ENCODE results near the gene TRMT13. TPM values are rescaled to one million over a fixed set of nuclear protein-coding genes. Genes with fewer than 3 reads are reported as not detected.
"Not testable (repeated sequence)": the region's sequence is repeated elsewhere in the genome, so short reads cannot be mapped to it uniquely, and the experiment has no call there.

TRMT13 gene
- total RNA-seq, 1 donor from 2014 or later: 23.1 TPM

- intact Hi-C loops (cut with micrococcal nuclease): no loop called here
These were observed 29.9 kb downstream of the TRMT13 start for GRCh38 chr1:100162881-100163280.

- intact Hi-C loops (cut with micrococcal nuclease): no loop called here
These were observed 31.3 kb downstream of the TRMT13 start for GRCh38 chr1:100164216-100164615.

- intact Hi-C loops (cut with micrococcal nuclease): no loop called here
These were observed 31.7 kb downstream of the TRMT13 start for GRCh38 chr1:100164702-100165101.

GRCh38 chr1:100168051-100168450 is 35.1 kb downstream of the TRMT13 start:
- intact Hi-C loops (cut with micrococcal nuclease): no loop called here

GRCh38 chr1:100177295-100178041 is 44.5 kb downstream of the TRMT13 start:
- intact Hi-C loops (cut with micrococcal nuclease): no loop called here

- intact Hi-C loops (cut with micrococcal nuclease): no loop called here
These were observed 45.1 kb downstream of the TRMT13 start, which contains the start of gene LRRC39 for GRCh38 chr1:100178091-100178490. TSS of gene LRRC39 (minus strand) at chr1:100178256. CDS start at chr1:100168516, 9,740 bp downstream.

GRCh38 chr1:100183370-100183769 is 50.4 kb downstream of the TRMT13 start:
- intact Hi-C loops (cut with micrococcal nuclease): no loop called here

GRCh38 chr1:100184536-100184935 is 51.6 kb downstream of the TRMT13 start:
- intact Hi-C loops (cut with micrococcal nuclease): no loop called here

- intact Hi-C loops (cut with micrococcal nuclease): no loop called here
These were observed 54.9 kb downstream of the TRMT13 start for GRCh38 chr1:100187912-100188311.

GRCh38 chr1:100188617-100189016 is 55.7 kb downstream of the TRMT13 start:
- intact Hi-C loops (cut with micrococcal nuclease): no loop called here

- intact Hi-C loops (cut with micrococcal nuclease): no loop called here
These were observed 65.6 kb downstream of the TRMT13 start for GRCh38 chr1:100198596-100198995.

- intact Hi-C loops (cut with micrococcal nuclease): not testable (repeated sequence)
These were observed 67.1 kb downstream of the TRMT13 start for GRCh38 chr1:100200060-100200459.

Other genes with a start within 250 kb of the TRMT13 start
- gene SLC35A3, start 163.2 kb upstream of the TRMT13 start, total RNA-seq: 19.8 and 20.2 TPM in 2 replicates
- 11.2 and 12.0 TPM in 2 replicates for gene SASS6, start 233 bp upstream of the TRMT13 start, total RNA-seq
- 0.49 and 0.54 TPM in 2 replicates for gene LRRC39, start 45.1 kb downstream of the TRMT13 start, total RNA-seq
- 10.9 and 11.1 TPM in 2 replicates for gene DBT, start 116.7 kb downstream of the TRMT13 start, total RNA-seq
- gene RTCA, start 133.1 kb downstream of the TRMT13 start, total RNA-seq: 54.3 and 59.5 TPM in 2 replicates
- gene CDC14A, start 219.3 kb downstream of the TRMT13 start, total RNA-seq: 49.3 and 50.3 TPM in 2 replicates